ENCODE measurements around the gene POC1A.

POC1A gene

GRCh38 chr3:52067046-52067445 is 87.2 kb downstream of the POC1A start:
- DNase-seq (ENCODE audit: low read depth in 2 of 2) = no peak

- DNase-seq (ENCODE audit: low read depth in 2 of 2) = no peak
These were observed 88.9 kb downstream of the POC1A start for GRCh38 chr3:52065264-52065756.

- DNase-seq (ENCODE audit: low read depth in 2 of 2) = no peak
These were observed 89.7 kb downstream of the POC1A start for GRCh38 chr3:52064561-52064960.

- DNase-seq (ENCODE audit: low read depth in 2 of 2) = no peak
These were observed 91.0 kb downstream of the POC1A start for GRCh38 chr3:52063026-52063723.

GRCh38 chr3:52062505-52062904 is 91.7 kb downstream of the POC1A start:
- DNase-seq (ENCODE audit: low read depth in 2 of 2) = no peak

GRCh38 chr3:52061121-52061910 is 92.9 kb downstream of the POC1A start:
- no peak for DNase-seq (ENCODE audit: low read depth in 2 of 2)

GRCh38 chr3:52059781-52060180 is 94.4 kb downstream of the POC1A start:
- no peak for DNase-seq (ENCODE audit: low read depth in 2 of 2)

- DNase-seq (ENCODE audit: low read depth in 2 of 2) = no peak
These were observed 96.3 kb downstream of the POC1A start for GRCh38 chr3:52057812-52058495.

- peak; percentile 99 for DNase-seq (ENCODE audit: low read depth in 2 of 2)
These were observed 97.0 kb downstream of the POC1A start for GRCh38 chr3:52056968-52057811.

- peak; percentile 64 to 68 for DNase-seq (ENCODE audit: low read depth in 2 of 2)
These were observed 97.7 kb downstream of the POC1A start, which contains the start of gene DUSP7 for GRCh38 chr3:52056521-52056967. Gene DUSP7 (minus strand): TSS chr3:52056571. CDS start chr3:52056366, 205 bp downstream.

- peak in 1 of 2 donors; percentile 26 for DNase-seq (ENCODE audit: low read depth in 2 of 2)
These were observed 98.5 kb downstream of the POC1A start for GRCh38 chr3:52055537-52056351.

- DNase-seq (ENCODE audit: low read depth in 2 of 2) = no peak
These were observed 99.3 kb downstream of the POC1A start for GRCh38 chr3:52054661-52055511.

GRCh38 chr3:52053307-52054304 is 100.6 kb downstream of the POC1A start:
- peak in 1 of 2 donors; percentile 42 for DNase-seq (ENCODE audit: low read depth in 2 of 2)

- peak in 1 of 2 donors; percentile 34 for DNase-seq (ENCODE audit: low read depth in 2 of 2)
These were observed 101.4 kb downstream of the POC1A start for GRCh38 chr3:52052831-52053306.

- no peak for DNase-seq (ENCODE audit: low read depth in 2 of 2)
These were observed 102.8 kb downstream of the POC1A start for GRCh38 chr3:52051444-52051843.

- no peak for DNase-seq (ENCODE audit: low read depth in 2 of 2)
These were observed 103.7 kb downstream of the POC1A start for GRCh38 chr3:52050571-52050970.

- no peak for DNase-seq (ENCODE audit: low read depth in 2 of 2)
These were observed 104.7 kb downstream of the POC1A start for GRCh38 chr3:52049503-52049902.

Data from stimulated activated CD8-positive, alpha-beta memory T cell treated with anti-CD3 and anti-CD28 coated beads, Interleukin-15, amount 100 ng/mL, for 48 hours (primary cell).